K562 (cell line): Measurements from ENCODE around the gene ITGAL. TPM values are rescaled to one million over a fixed set of nuclear protein-coding genes. Genes with fewer than 3 reads are reported as not detected.

Experiments
- ATAC-seq: fragments of 200-7000 bp; cut with Tn5 transposase; 3 replicates; pipeline ENCODE4 v1.9.1; 2020; ENCODE audit warnings: moderate library complexity
- BruUV-seq: library from RNA; stranded (reverse); fragments of 400-500 nt; replicated peaks from 2 replicates; lab custom pipeline; 2021; lab: Mats Ljungman, UMichigan
- CTCF ChIA-PET: fragments of 300-600 bp; formaldehyde crosslinking; extraction: SDS; loops from one replicate; lab custom pipeline; 2021; ENCODE audit warnings: low intra/inter-chr PET ratio; lab: Yijun Ruan, JAX
- POLR2A ChIA-PET: fragments of 300-600, 350-650 bp; sonication (Branson Sonifier 250); formaldehyde crosslinking; extraction: SDS; loops from one replicate; lab custom pipeline; 2021; ENCODE audit warnings: antibody characterized with exemption, inconsistent platforms; lab: Yijun Ruan, JAX
- DNase-seq, 4 experiments: peaks; one replicate each; pipeline versions ENCODE4 v3.0.0 to v3.0.0-alpha.2; 2011 to 2018; ENCODE audit warnings: low spot score in 3 of 4, mixed read lengths in 3 of 4; ENCODE audit errors: extremely low read depth in 1 of 4
- FAIRE-seq: peaks from 2 replicates; lab custom pipeline; 2011; peaks lifted over from hg19 to GRCh38; lab: Jason Lieb, UNC
- H2AFZ ChIP-seq: 2 replicates; pipeline ENCODE4 v1.6.0; 2011; ENCODE audit warnings: low read depth, low read length, control low read depth, inconsistent platforms
- H3K27ac ChIP-seq: fragments of 200-600 bp; 3 replicates; pipeline ENCODE4 v1.8.0; 2011; ENCODE audit warnings: low read depth, mild to moderate bottlenecking, control low read depth, inconsistent platforms, low read length, moderate library complexity, mixed read lengths; ENCODE audit errors: extremely low read depth
- H3K27me3 ChIP-seq, 2 experiments: fragments of 300-600 bp in 1 of 2; 2 replicates in 1 of 2; 3 replicates in 1 of 2; pipeline versions ENCODE4 v1.6.0 to v1.8.0; 2011; ENCODE audit warnings: inconsistent platforms in 2 of 2, low read length in 2 of 2, mild to moderate bottlenecking in 1 of 2, mixed read lengths in 1 of 2, moderate library complexity in 1 of 2; ENCODE audit not compliant: control insufficient read depth in 2 of 2, insufficient read depth in 2 of 2
- H3K36me3 ChIP-seq: fragments of 300-600 bp; 3 replicates; pipeline ENCODE4 v1.8.0; 2011; ENCODE audit warnings: mild to moderate bottlenecking, low read length, inconsistent platforms; ENCODE audit not compliant: control insufficient read depth, insufficient read depth
- H3K4me1 ChIP-seq, 2 experiments: fragments of 200-600 bp in 1 of 2; replicated peaks in 1 of 2; 2 replicates in 1 of 2; 3 replicates in 1 of 2; pipeline versions ENCODE4 v1.5.1 to v1.8.0; 2011; ENCODE audit warnings: inconsistent platforms in 2 of 2, low read length in 2 of 2, mild to moderate bottlenecking in 1 of 2, mixed read lengths in 1 of 2, moderate library complexity in 1 of 2; ENCODE audit not compliant: control insufficient read depth in 2 of 2, insufficient read depth in 2 of 2
- H3K4me2 ChIP-seq: 2 replicates; pipeline ENCODE4 v1.6.1; 2011; ENCODE audit warnings: low read length, control low read depth, inconsistent platforms, mixed read lengths; ENCODE audit not compliant: insufficient read depth
- H3K4me3 ChIP-seq: fragments of 200-600 bp; sonication (generic), shearing (Covaris generic); 2 replicates; pipeline ENCODE4 v1.5.1; 2016; ENCODE audit warnings: control low read depth, inconsistent platforms
- H3K79me2 ChIP-seq: fragments of 200-600 bp; 3 replicates; pipeline ENCODE4 v1.8.0; 2011; ENCODE audit warnings: low read length, inconsistent platforms; ENCODE audit not compliant: control insufficient read depth, insufficient read depth
- H3K9ac ChIP-seq, 2 experiments: 2 replicates each; pipeline versions ENCODE4 v1.6.0 to v1.6.1; 2011; ENCODE audit warnings: low read depth in 2 of 2, low read length in 2 of 2, control low read depth in 1 of 2, inconsistent platforms in 1 of 2, mild to moderate bottlenecking in 1 of 2, mixed read lengths in 1 of 2; ENCODE audit not compliant: insufficient read depth in 1 of 2
- H3K9me1 ChIP-seq: one replicate; pipeline ENCODE4 v1.6.0; 2011; ENCODE audit warnings: inconsistent platforms, mild to moderate bottlenecking, low read length, moderate library complexity; ENCODE audit not compliant: control insufficient read depth, insufficient read depth
- H3K9me3 ChIP-seq: replicated peaks from 2 replicates; pipeline ENCODE4 v1.5.1; 2011; ENCODE audit warnings: low read depth, low read length, inconsistent platforms; ENCODE audit not compliant: control insufficient read depth, insufficient read depth
- H4K20me1 ChIP-seq: replicated peaks from 2 replicates; pipeline ENCODE4 v1.6.1; 2011; ENCODE audit warnings: low read length, inconsistent platforms, mixed read lengths; ENCODE audit not compliant: control insufficient read depth, insufficient read depth
- CBX5 ChIP-seq: IDR thresholded peaks from 2 replicates; pipeline ENCODE4 v1.6.1; 2014; ENCODE audit warnings: low read depth, borderline replicate concordance
- CHCHD3 ChIP-seq: fragments of 250-450 bp; sonication (Bioruptor Pico); IDR thresholded peaks from 2 replicates; pipeline ENCODE4 v2.1.2; 2022; ENCODE audit warnings: mild to moderate bottlenecking
- GTF2B ChIP-seq: IDR thresholded peaks from 2 replicates; pipeline ENCODE4 v1.6.1; 2011; ENCODE audit not compliant: insufficient read length; ENCODE audit errors: extremely low read depth
- L3MBTL2 ChIP-seq: fragments of 450-650 bp; IDR thresholded peaks from 2 replicates; pipeline ENCODE4 v1.6.1; 2016; ENCODE audit warnings: mild to moderate bottlenecking, moderate library complexity
- LCOR ChIP-seq: sonication (generic); formaldehyde crosslinking; IDR thresholded peaks from 2 replicates; pipeline ENCODE4 v1.8.0; 2022; ENCODE audit warnings: mild to moderate bottlenecking, missing genetic modification reagents
- MTF1 ChIP-seq: fragments of 250-450 bp; sonication (Bioruptor Pico); IDR thresholded peaks from 2 replicates; pipeline ENCODE4 v1.9.0; 2021; ENCODE audit warnings: moderate library complexity, mild to moderate bottlenecking, inconsistent platforms, borderline replicate concordance
- NCOA2 ChIP-seq, 2 experiments: fragments of 450-650 bp; IDR thresholded peaks; 2 replicates each; pipeline ENCODE4 v1.6.1; 2018; ENCODE audit warnings: mild to moderate bottlenecking in 2 of 2, moderate library complexity in 1 of 2; ENCODE audit not compliant: partially characterized antibody in 2 of 2
- POLR2B ChIP-seq: fragments of 450-650 bp; IDR thresholded peaks from 2 replicates; pipeline ENCODE4 v1.6.1; 2018; ENCODE audit warnings: low read depth; ENCODE audit not compliant: partially characterized antibody
- ZNF212 ChIP-seq: fragments of 450-650 bp; formaldehyde crosslinking; IDR thresholded peaks from 2 replicates; pipeline ENCODE4 v1.4.0; 2020; ENCODE audit warnings: mild to moderate bottlenecking
- ZNF277 ChIP-seq: fragments of 250-450 bp; sonication (Bioruptor Pico); IDR thresholded peaks from 2 replicates; pipeline ENCODE4 v1.8.0; 2022; ENCODE audit warnings: inconsistent platforms, mild to moderate bottlenecking, moderate library complexity, borderline replicate concordance
- ZNF407 ChIP-seq: fragments of 450-650 bp; IDR thresholded peaks from 2 replicates; pipeline ENCODE4 v1.6.1; 2016; ENCODE audit warnings: low read depth
- WGBS: fragments of 100-300 bp; shearing (Covaris generic); methylation state at CpG from one replicate; pipeline ENCODE4 v1.1.6; 2016; ENCODE audit warnings: low coverage, mixed read lengths; ENCODE audit not compliant: insufficient coverage; ENCODE audit errors: missing lambda C conversion rate; 5-methylcytosine and 5-hydroxymethylcytosine counted together
- in situ Hi-C: fragments of 300-500 bp; cut with MboI; formaldehyde crosslinking; loops from 4 replicates; pipeline ENCODE4 v1.15.0; 2018; ENCODE audit warnings: inconsistent platforms, mixed read lengths
- intact Hi-C: fragments of 100-400 bp; cut with micrococcal nuclease; formaldehyde crosslinking; loops from 2 replicates; pipeline ENCODE4 v1.14.2; 2022
- polyA plus RNA-seq, 8 experiments: library from polyadenylated mRNA; depleted of rRNA in 4 of 8; stranded (reverse) in 5 of 8; unstranded in 3 of 8; fragments of >200 nt; fragmentation: Nextera tagmentation in 2 of 8; fragmentation: Illumina TruSeq in 1 of 8; extraction: Ambion mirVana in 2 of 8; extraction: Trizol in 1 of 8; gene quantifications; 2 replicates each; pipeline versions ENCODE4 v1.2.1 to v1.2.3, GENCODE V29; 2011 to 2014; ENCODE audit warnings: inconsistent platforms in 1 of 8, missing spikeins in 1 of 8
- total RNA-seq, 7 experiments: library from RNA; depleted of rRNA in 6 of 7; stranded (reverse); fragments of >200 nt in 6 of 7; fragmentation: Illumina TruSeq in 2 of 7; extraction: Trizol in 2 of 7; gene quantifications; 2 replicates each; pipeline versions ENCODE4 v1.2.1 to v1.2.3, GENCODE V29; 2011 to 2021; ENCODE audit warnings: low replicate concordance in 1 of 7

Gene ITGAL
- total and polyA plus RNA-seq, 9 of the 15 experiments (the other 6 are each of a cell fraction or from before 2014, with no cell fraction given), result 0.01 to 0.53 TPM; not detected in 7

- FAIRE-seq, result peak; percentile 99
- CTCF ChIA-PET, result interaction anchor here (0.6 to 1.0 kb wide), 2 partner anchors 84 to 137 kb away, joined by 3 to 4 read pairs; no protein-coding TSS in a partner anchor
- H3K36me3 ChIP-seq, result no peaks in the 10 kb centered on the region
- in situ Hi-C loops, result no loop called here
- WGBS, result 2% methylated on average over 5 of the region's 6 CpGs
- ATAC-seq, result peak; percentile 94
- peak overlapping the region; percentile 57 for H3K4me2 ChIP-seq
- H3K4me3 ChIP-seq, result no peak overlapping the region
- peaks cover 7 to 21% of the 10 kb centered on the region in 2 experiments; a peak in 4 of 5 replicates for H3K4me1 ChIP-seq
- peak overlapping the region; percentile 54 for H3K27ac ChIP-seq
- no peaks in the 10 kb centered on the region for H3K9me3 ChIP-seq
- peak overlapping the region; percentile 96 for H2AFZ ChIP-seq
- POLR2A ChIA-PET, result interaction anchor here (0.5 to 1.1 kb wide), 4 partner anchors 9 to 61 kb away, joined by 3 to 5 read pairs (median 4); no protein-coding TSS in a partner anchor
- no peaks in the 10 kb centered on the region for H4K20me1 ChIP-seq
- no TSS peak for BruUV-seq
- DNase-seq, result peak; percentile 53 to 90 (median 70)
- H3K9ac ChIP-seq, result peak overlapping the region; percentile 32 to 67; a peak in 2 of 4 replicates
- no peaks in the 10 kb centered on the region for H3K9me1 ChIP-seq
- intact Hi-C loops, result loop anchor here (1.0 to 5.0 kb wide), 3 partner anchors 35 to 136 kb away; partner anchors contain the start of gene ZNF768
- no peaks in the 10 kb centered on the region for H3K27me3 ChIP-seq
- H3K79me2 ChIP-seq, result no peaks in the 10 kb centered on the region
- peak; percentile 20; the same call in 1 of the 2 replicates for TF ChIP-seq CBX5
- TF ChIP-seq NCOA2 (IDR thresholded peaks at IDR 0.05; ENCODE audit: partially characterized antibody in 2 of 2), result no peak
- TF ChIP-seq POLR2B, result peak; percentile 45
- TF ChIP-seq CHCHD3 (CRISPR knock-in tag), result no peak
- TF ChIP-seq LCOR (CRISPR knock-in tag), result peak; percentile 50; the same call in 1 of the 2 replicates
- no peak for TF ChIP-seq ZNF407
- no peak for TF ChIP-seq ZNF277 (CRISPR knock-in tag)
- TF ChIP-seq MTF1 (CRISPR knock-in tag), result no peak
- TF ChIP-seq GTF2B, result no peak
- TF ChIP-seq ZNF212, result no peak
- TF ChIP-seq L3MBTL2, result peak; percentile 77
Measured at GRCh38 chr16:30491744-30492308, 19.3 kb downstream of the ITGAL start.
